Lung (tissue), 12 donors: Measurements from ENCODE around the gene REXO1. TPM values are rescaled to one million over a fixed set of nuclear protein-coding genes. Genes with fewer than 3 reads are reported as not detected.
A peak's percentile ranks its signal among the peaks of the same experiment; 100 is the strongest.

ENCODE experiments used
- ATAC-seq: fragments of 200-7000 bp; cut with Tn5 transposase; one replicate; pipeline ENCODE4 v1.9.1; 2020; ENCODE audit warnings: moderate number of reproducible peaks; ENCODE audit not compliant: insufficient read depth, low FRiP score
- DNase-seq, 3 donors: peaks; one replicate each; pipeline ENCODE4 v3.0.0-alpha.2; 2013 to 2017
- H3K27ac ChIP-seq, 2 donors: one replicate each; pipeline ENCODE4 v1.5.1; 2013; ENCODE audit warnings: mild to moderate bottlenecking in 2 of 2, moderate library complexity in 2 of 2, control low read depth in 1 of 2, inconsistent platforms in 1 of 2, low read depth in 1 of 2, low read length in 1 of 2
- H3K27me3 ChIP-seq, 3 donors: one replicate each; pipeline ENCODE4 v1.5.1; 2013; ENCODE audit warnings: low read length in 2 of 3; ENCODE audit not compliant: control insufficient read depth in 3 of 3, insufficient read depth in 3 of 3
- H3K36me3 ChIP-seq, 4 donors: one replicate each; pipeline ENCODE4 v1.5.1; 2013; ENCODE audit warnings: low read length in 4 of 4, mild to moderate bottlenecking in 1 of 4, moderate library complexity in 1 of 4; ENCODE audit not compliant: control insufficient read depth in 4 of 4, insufficient read depth in 4 of 4
- H3K4me1 ChIP-seq, 5 donors: one replicate each; pipeline ENCODE4 v1.5.1; 2013; ENCODE audit warnings: low read length in 5 of 5, mild to moderate bottlenecking in 2 of 5, moderate library complexity in 1 of 5; ENCODE audit not compliant: control insufficient read depth in 5 of 5, insufficient read depth in 5 of 5
- H3K4me3 ChIP-seq: one replicate; pipeline ENCODE4 v1.5.1; 2013; ENCODE audit warnings: mild to moderate bottlenecking, control low read depth, moderate library complexity
- H3K9ac ChIP-seq, 2 donors: one replicate each; pipeline ENCODE4 v1.5.1; 2013; ENCODE audit warnings: low read length in 2 of 2, control low read depth in 1 of 2; ENCODE audit not compliant: insufficient read depth in 1 of 2
- H3K9me3 ChIP-seq, 4 donors: one replicate each; pipeline ENCODE4 v1.5.1; 2013; ENCODE audit warnings: low read length in 3 of 4, mild to moderate bottlenecking in 1 of 4, moderate library complexity in 1 of 4; ENCODE audit not compliant: control insufficient read depth in 4 of 4, insufficient read depth in 3 of 4
- WGBS, 2 donors: extraction: QIAGEN DNeasy Blood & Tissue Kit; methylation state at CpG; one replicate each; pipeline ENCODE4 v1.1.7; 2013; 5-methylcytosine and 5-hydroxymethylcytosine counted together
- polyA plus RNA-seq, 2 donors: library from polyadenylated mRNA; stranded (reverse); fragments of 200-250 nt; gene quantifications; one replicate each; pipeline ENCODE4 v1.2.1, GENCODE V29; 2013
- total RNA-seq, 2 donors: library from RNA; depleted of rRNA in 1 of 2; stranded (reverse); fragments of >200 nt in 1 of 2; gene quantifications; one replicate each; pipeline ENCODE4 v1.2.1, GENCODE V29; 2014 to 2021
- TF ChIP-seq, protein P1 (sequence below): IDR thresholded peaks from 2 replicates; pipeline ENCODE4 v1.5.1; 2012; ENCODE audit warnings: mild to moderate bottlenecking; ENCODE audit errors: control extremely low read depth, extremely low read depth
- donor health status: control.
- donor health status: control.
- donor health status: Bipolar disorder and iron deficiency.
- donor health status: healthy.
- donor health status: DM: yes; HTN: yes; CAD: no.

REXO1 gene
- total and polyA plus RNA-seq, 4 donors: 15.6 to 40.3 (median 27.2) TPM

DNA sequence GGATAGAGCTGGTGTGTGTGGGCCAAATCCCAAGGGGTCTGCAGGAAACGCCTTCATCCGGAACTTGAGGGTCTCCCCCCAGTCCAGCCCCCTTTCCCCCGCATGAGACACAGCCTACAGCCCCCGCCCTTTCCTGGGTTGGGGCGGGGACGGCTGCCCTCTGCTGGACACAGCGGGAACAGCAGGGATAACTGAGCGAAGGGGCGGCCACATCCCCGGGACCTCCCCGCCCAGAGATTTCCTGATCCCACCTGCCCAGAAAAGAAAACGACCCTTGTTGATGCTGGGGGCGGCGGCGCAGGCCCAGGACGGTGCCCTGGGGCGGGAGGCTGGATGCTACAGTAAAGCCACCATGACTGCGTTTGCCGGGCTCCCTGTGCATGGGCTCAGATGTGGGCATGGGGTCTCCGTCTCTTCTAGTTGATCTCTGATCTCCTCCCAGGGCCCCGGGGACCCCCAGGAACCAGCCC is 80.8 kb downstream of the REXO1 start:
- H3K27ac ChIP-seq: no peak overlapping the region
- H3K36me3 ChIP-seq: no peaks in the 10 kb centered on the region
- peaks cover 13 to 73% (median 45%) of the 10 kb centered on the region in 3 donors for H3K27me3 ChIP-seq
- H3K4me1 ChIP-seq: peaks cover 0 to 12% (median 0%) of the 10 kb centered on the region in 5 donors
- no peak overlapping the region for H3K9ac ChIP-seq
- ATAC-seq (peak; percentile 69), DNase-seq (peak; percentile 38 to 60 (median 51))
- no peak overlapping the region for H3K4me3 ChIP-seq
- 3 to 5% methylated on average over 21 of the region's 21 CpGs for WGBS, 2 donors
- TF ChIP-seq, protein P1, sequence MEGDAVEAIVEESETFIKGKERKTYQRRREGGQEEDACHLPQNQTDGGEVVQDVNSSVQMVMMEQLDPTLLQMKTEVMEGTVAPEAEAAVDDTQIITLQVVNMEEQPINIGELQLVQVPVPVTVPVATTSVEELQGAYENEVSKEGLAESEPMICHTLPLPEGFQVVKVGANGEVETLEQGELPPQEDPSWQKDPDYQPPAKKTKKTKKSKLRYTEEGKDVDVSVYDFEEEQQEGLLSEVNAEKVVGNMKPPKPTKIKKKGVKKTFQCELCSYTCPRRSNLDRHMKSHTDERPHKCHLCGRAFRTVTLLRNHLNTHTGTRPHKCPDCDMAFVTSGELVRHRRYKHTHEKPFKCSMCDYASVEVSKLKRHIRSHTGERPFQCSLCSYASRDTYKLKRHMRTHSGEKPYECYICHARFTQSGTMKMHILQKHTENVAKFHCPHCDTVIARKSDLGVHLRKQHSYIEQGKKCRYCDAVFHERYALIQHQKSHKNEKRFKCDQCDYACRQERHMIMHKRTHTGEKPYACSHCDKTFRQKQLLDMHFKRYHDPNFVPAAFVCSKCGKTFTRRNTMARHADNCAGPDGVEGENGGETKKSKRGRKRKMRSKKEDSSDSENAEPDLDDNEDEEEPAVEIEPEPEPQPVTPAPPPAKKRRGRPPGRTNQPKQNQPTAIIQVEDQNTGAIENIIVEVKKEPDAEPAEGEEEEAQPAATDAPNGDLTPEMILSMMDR: peak; percentile 67
- peaks cover 0 to 11% (median 4%) of the 10 kb centered on the region in 4 donors for H3K9me3 ChIP-seq

DNA sequence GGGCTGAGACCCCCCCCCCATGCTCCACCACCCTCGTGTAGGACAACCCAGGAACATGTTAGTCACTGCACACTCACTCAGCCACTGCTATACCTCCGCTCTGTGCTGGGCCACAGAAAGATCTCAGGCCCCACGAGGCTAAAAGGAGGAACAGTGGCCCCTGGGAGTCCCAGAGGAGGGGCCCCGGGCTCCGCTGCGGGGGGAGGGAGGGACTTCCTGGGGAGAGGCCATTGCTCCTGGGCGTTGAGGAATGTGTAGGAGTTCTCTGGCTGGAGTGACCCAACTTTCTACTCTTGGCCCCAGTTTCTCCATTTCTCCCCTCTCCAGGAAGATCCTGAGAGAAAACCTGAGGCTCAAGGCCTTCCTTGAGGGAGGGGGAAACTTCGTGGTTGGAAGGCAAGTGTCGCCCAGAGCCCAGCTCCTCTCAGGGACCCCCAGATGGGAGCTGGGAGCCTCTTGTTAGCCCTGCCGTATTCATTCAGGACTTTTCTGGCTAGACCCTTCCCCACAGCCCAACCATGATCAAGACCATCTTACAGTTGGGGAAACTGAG is 81.4 kb downstream of the REXO1 start:
- no peak for ATAC-seq
- TF ChIP-seq, protein P1: no peak
- no peak for DNase-seq
- H3K9me3 ChIP-seq: peaks cover 0 to 11% (median 4%) of the 10 kb centered on the region in 4 donors
- no peak overlapping the region for H3K27ac ChIP-seq
- no peak overlapping the region for H3K9ac ChIP-seq
- WGBS, 2 donors: 17 to 19% methylated on average over 10 of the region's 10 CpGs
- peaks cover 0 to 12% (median 0%) of the 10 kb centered on the region in 5 donors for H3K4me1 ChIP-seq
- no peak overlapping the region for H3K4me3 ChIP-seq
- no peaks in the 10 kb centered on the region for H3K36me3 ChIP-seq
- peaks cover 14 to 77% (median 50%) of the 10 kb centered on the region in 3 donors for H3K27me3 ChIP-seq

DNA sequence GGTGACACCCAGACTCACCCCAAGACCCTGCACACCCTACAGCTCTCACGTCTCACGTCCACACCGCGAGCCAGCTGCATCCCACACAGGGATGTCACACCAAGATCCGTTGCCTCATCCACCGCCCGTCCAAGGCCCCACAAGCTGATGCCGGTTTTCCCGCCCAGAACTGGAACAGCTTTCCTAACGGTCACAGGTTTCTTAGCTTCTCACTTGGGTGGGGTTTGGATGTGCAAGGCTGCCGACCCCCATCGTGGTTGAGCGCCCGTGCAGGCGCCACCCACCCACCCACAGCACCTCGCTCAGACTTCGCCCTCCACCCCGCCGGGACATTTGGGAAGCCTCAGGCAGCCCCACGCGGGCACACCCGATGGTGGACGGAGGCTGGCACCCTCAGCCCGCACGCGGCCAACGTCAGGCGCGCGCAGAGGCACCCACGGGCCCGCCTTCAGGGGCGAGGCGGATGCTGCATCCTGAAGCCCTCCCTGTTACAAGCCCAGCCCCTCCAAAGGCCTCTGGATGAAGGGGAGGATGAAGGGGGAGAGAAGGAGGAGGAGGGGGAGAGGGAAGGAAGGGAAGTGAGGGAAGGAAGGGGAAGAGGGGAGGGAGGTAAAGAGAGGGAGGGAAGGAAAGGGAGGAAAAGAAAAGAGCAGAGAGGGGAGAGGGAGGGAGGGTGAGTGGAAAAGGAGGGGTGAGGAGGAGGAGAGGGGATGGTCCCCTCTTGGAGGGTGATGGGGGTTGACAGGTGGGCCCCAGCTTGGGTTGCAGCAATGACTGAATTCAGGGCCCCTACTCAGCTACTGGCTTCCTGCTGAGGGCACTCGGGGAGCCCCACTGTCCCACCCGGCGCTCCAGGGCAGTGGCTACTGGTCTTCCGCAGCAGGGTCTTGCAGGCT is 82.1 kb downstream of the REXO1 start:
- no peak overlapping the region for H3K4me3 ChIP-seq
- H3K9ac ChIP-seq: no peak overlapping the region
- H3K36me3 ChIP-seq: no peaks in the 10 kb centered on the region
- ATAC-seq (no peak), DNase-seq (peak in 1 of 3 donors; percentile 22)
- H3K27ac ChIP-seq: no peak overlapping the region
- TF ChIP-seq, protein P1: no peak
- 3 to 4% methylated on average over 37 to 38 of the region's 38 CpGs for WGBS, 2 donors
- H3K4me1 ChIP-seq: peaks cover 0 to 12% (median 0%) of the 10 kb centered on the region in 5 donors
- H3K27me3 ChIP-seq: peaks cover 17 to 80% (median 57%) of the 10 kb centered on the region in 3 donors
- H3K9me3 ChIP-seq: peaks cover 0 to 5% (median 2%) of the 10 kb centered on the region in 4 donors

Other genes with a start within 250 kb of the REXO1 start
- gene UQCR11, start 243.0 kb downstream of the REXO1 start, total RNA-seq: 100 to 1,000 TPM in 1 of 2 donors, 10 to 100 TPM in 1; 35.4 to 225 TPM
- gene UQCR11, start 243.0 kb downstream of the REXO1 start, polyA plus RNA-seq: 100 to 1,000 TPM; 122 to 131 TPM
- gene TCF3, start 195.9 kb downstream of the REXO1 start, total RNA-seq: 10 to 100 TPM; 50.2 to 58.1 TPM
- gene TCF3, start 195.9 kb downstream of the REXO1 start, polyA plus RNA-seq: 10 to 100 TPM; 36.9 to 40.1 TPM
- not detected for gene ONECUT3, start 95.0 kb downstream of the REXO1 start, total RNA-seq
- not detected for gene ONECUT3, start 95.0 kb downstream of the REXO1 start, polyA plus RNA-seq
- gene ATP8B3, start 36.2 kb downstream of the REXO1 start, total RNA-seq: 1 to 10 TPM; 2.2 to 2.4 TPM
- 1 to 10 TPM in 1 of 2 donors, under 1 TPM in 1; 0.69 to 1.3 TPM for gene ATP8B3, start 36.2 kb downstream of the REXO1 start, polyA plus RNA-seq
- 10 to 100 TPM in 1 of 2 donors, 1 to 10 TPM in 1; 3.3 to 25.6 TPM for gene KLF16, start 15.1 kb upstream of the REXO1 start, total RNA-seq
- gene KLF16, start 15.1 kb upstream of the REXO1 start, polyA plus RNA-seq: 10 to 100 TPM; 13.8 to 17.8 TPM
- gene ABHD17A, start 37.0 kb upstream of the REXO1 start, total RNA-seq: 10 to 100 TPM; 68.8 to 84.9 TPM
- 100 to 1,000 TPM in 1 of 2 donors, 10 to 100 TPM in 1; 97.0 to 110 TPM for gene ABHD17A, start 37.0 kb upstream of the REXO1 start, polyA plus RNA-seq
- 10 to 100 TPM in 1 of 2 donors, 1 to 10 TPM in 1; 4.0 to 11.9 TPM for gene ADAT3, start 56.9 kb upstream of the REXO1 start, total RNA-seq
- gene ADAT3, start 56.9 kb upstream of the REXO1 start, polyA plus RNA-seq: 1 to 10 TPM; 6.4 to 7.2 TPM
- 10 to 100 TPM; 63.4 to 86.6 TPM for gene SCAMP4, start 56.9 kb upstream of the REXO1 start, total RNA-seq
- 10 to 100 TPM; 45.7 to 49.1 TPM for gene SCAMP4, start 56.9 kb upstream of the REXO1 start, polyA plus RNA-seq
- 10 to 100 TPM; 50.0 to 74.4 TPM for gene CSNK1G2, start 92.7 kb upstream of the REXO1 start, total RNA-seq
- 10 to 100 TPM; 67.1 to 80.2 TPM for gene CSNK1G2, start 92.7 kb upstream of the REXO1 start, polyA plus RNA-seq
- 10 to 100 TPM; 49.5 to 62.3 TPM for gene BTBD2, start 167.2 kb upstream of the REXO1 start, total RNA-seq
- gene BTBD2, start 167.2 kb upstream of the REXO1 start, polyA plus RNA-seq: 10 to 100 TPM; 35.5 to 40.1 TPM
- gene MKNK2, start 202.8 kb upstream of the REXO1 start, total RNA-seq: 100 to 1,000 TPM; 107 to 333 TPM
- gene MKNK2, start 202.8 kb upstream of the REXO1 start, polyA plus RNA-seq: 100 to 1,000 TPM; 132 to 189 TPM
- gene MOB3A, start 247.8 kb upstream of the REXO1 start, total RNA-seq: 10 to 100 TPM; 45.2 to 86.6 TPM
- 10 to 100 TPM; 17.7 to 44.9 TPM for gene MOB3A, start 247.8 kb upstream of the REXO1 start, polyA plus RNA-seq
- 1 to 10 TPM; 5.0 to 8.4 TPM for gene IZUMO4, start 248.4 kb upstream of the REXO1 start, total RNA-seq
- 1 to 10 TPM; 6.1 to 9.8 TPM for gene IZUMO4, start 248.4 kb upstream of the REXO1 start, polyA plus RNA-seq